CD14-positive monocyte (primary cell): Measurements from ENCODE around the gene SLC5A5. TPM values are rescaled to one million over a fixed set of nuclear protein-coding genes. Genes with fewer than 3 reads are reported as not detected.
"Not testable (repeated sequence)": the region's sequence is repeated elsewhere in the genome, so short reads cannot be mapped to it uniquely, and the experiment has no call there.

Experiments
- DNase-seq, 3 donors: peaks; one replicate each; pipeline ENCODE4 v3.0.0-alpha.2; 2011 to 2022
- H2AFZ ChIP-seq: 2 replicates; pipeline ENCODE4 v1.6.0; 2012; ENCODE audit warnings: mild to moderate bottlenecking, low read depth, low read length, inconsistent platforms; ENCODE audit not compliant: insufficient read depth, poor library complexity, severe bottlenecking
- H3K27ac ChIP-seq, 2 donors: 1 replicate in 1 of 2; 2 replicates in 1 of 2; pipeline ENCODE4 v1.5.1; 2012 to 2013; ENCODE audit warnings: low read length in 2 of 2, control low read depth in 1 of 2, inconsistent platforms in 1 of 2, low read depth in 1 of 2, mild to moderate bottlenecking in 1 of 2
- H3K27me3 ChIP-seq, 2 donors: one replicate each; pipeline versions ENCODE4 v1.6.0 to v1.6.1; 2011 to 2013; ENCODE audit warnings: low read length in 2 of 2; ENCODE audit not compliant: control insufficient read depth in 2 of 2, insufficient read depth in 2 of 2
- H3K36me3 ChIP-seq, 2 donors: replicated peaks in 1 of 2; 1 replicate in 1 of 2; 2 replicates in 1 of 2; pipeline versions ENCODE4 v1.5.1 to v1.6.1; 2012 to 2013; ENCODE audit warnings: low read length in 2 of 2, control low read depth in 1 of 2, inconsistent platforms in 1 of 2, mild to moderate bottlenecking in 1 of 2; ENCODE audit not compliant: insufficient read depth in 2 of 2, control insufficient read depth in 1 of 2
- H3K4me1 ChIP-seq, 2 donors: 1 replicate in 1 of 2; 2 replicates in 1 of 2; pipeline versions ENCODE4 v1.5.1 to v1.6.1; 2012 to 2013; ENCODE audit warnings: low read length in 2 of 2, control low read depth in 1 of 2, inconsistent platforms in 1 of 2, mild to moderate bottlenecking in 1 of 2, moderate library complexity in 1 of 2; ENCODE audit not compliant: insufficient read depth in 2 of 2, control insufficient read depth in 1 of 2
- H3K4me2 ChIP-seq: replicated peaks from 2 replicates; pipeline ENCODE3; 2012; ENCODE audit warnings: low read length, moderate library complexity, mild to moderate bottlenecking; ENCODE audit not compliant: poor library complexity, severe bottlenecking; ENCODE audit errors: extremely low read depth
- H3K4me3 ChIP-seq, 3 experiments: fragments of 200-600 bp in 1 of 3; sonication (generic) in 1 of 3; replicated peaks in 1 of 3; 1 replicate in 2 of 3; 2 replicates in 1 of 3; pipeline ENCODE4 v1.5.1; 2011 to 2013; ENCODE audit warnings: low read length in 3 of 3, mild to moderate bottlenecking in 3 of 3, control low read depth in 2 of 3, low read depth in 2 of 3, inconsistent platforms in 1 of 3, moderate library complexity in 1 of 3
- H3K79me2 ChIP-seq: 2 replicates; pipeline ENCODE4 v1.6.0; 2012; ENCODE audit warnings: mild to moderate bottlenecking, control low read depth, inconsistent platforms, low read length, moderate library complexity; ENCODE audit not compliant: insufficient read depth
- H3K9ac ChIP-seq: 2 replicates; pipeline ENCODE4 v1.6.0; 2017; ENCODE audit warnings: low read length, mild to moderate bottlenecking; ENCODE audit not compliant: insufficient read depth, poor library complexity, severe bottlenecking
- H3K9me3 ChIP-seq, 2 donors: replicated peaks in 1 of 2; 1 replicate in 1 of 2; 2 replicates in 1 of 2; pipeline versions ENCODE4 v1.5.1 to v1.6.1; 2012 to 2013; ENCODE audit warnings: low read length in 2 of 2, control low read depth in 1 of 2; ENCODE audit not compliant: control insufficient read depth in 1 of 2, insufficient read depth in 1 of 2
- H4K20me1 ChIP-seq: 2 replicates; pipeline ENCODE4 v1.6.0; 2012; ENCODE audit warnings: mild to moderate bottlenecking, low read length, control low read depth, moderate library complexity; ENCODE audit not compliant: insufficient read depth
- H3K27ac Mint-ChIP-seq, 7 donors: one replicate each; pipeline ENCODE4 v1.8.0; 2020; ENCODE audit warnings: mild to moderate bottlenecking in 7 of 7, mixed read lengths in 7 of 7, moderate library complexity in 6 of 7, inconsistent platforms in 2 of 7
- H3K27me3 Mint-ChIP-seq, 3 donors: one replicate each; pipeline ENCODE4 v1.8.0; 2021 to 2022; ENCODE audit warnings: low read depth in 3 of 3, mild to moderate bottlenecking in 3 of 3, mixed read lengths in 3 of 3, moderate library complexity in 3 of 3, inconsistent platforms in 1 of 3
- H3K36me3 Mint-ChIP-seq, 2 donors: one replicate each; pipeline ENCODE4 v1.8.0; 2020; ENCODE audit warnings: mixed read lengths in 2 of 2, inconsistent platforms in 1 of 2, mild to moderate bottlenecking in 1 of 2
- H3K4me1 Mint-ChIP-seq: one replicate; pipeline ENCODE4 v1.8.0; 2020; ENCODE audit warnings: mild to moderate bottlenecking, mixed read lengths
- H3K4me3 Mint-ChIP-seq, 2 donors: one replicate each; pipeline ENCODE4 v1.8.0; 2020; ENCODE audit warnings: mild to moderate bottlenecking in 2 of 2, mixed read lengths in 2 of 2, moderate library complexity in 1 of 2
- H3K9me3 Mint-ChIP-seq, 7 donors: one replicate each; pipeline ENCODE4 v1.8.0; 2020 to 2022; ENCODE audit warnings: mixed read lengths in 7 of 7, mild to moderate bottlenecking in 6 of 7, moderate library complexity in 6 of 7, inconsistent platforms in 2 of 7
- CTCF ChIP-seq: fragments of 200-600 bp; IDR thresholded peaks from one replicate; pipeline ENCODE4 v1.8.0; 2022; ENCODE audit warnings: antibody characterized with exemption, mild to moderate bottlenecking
- WGBS: methylation state at CpG from one replicate; pipeline ENCODE4 v1.1.5; 2013; ENCODE audit warnings: missing lambda C conversion rate; ENCODE audit not compliant: insufficient coverage; 5-methylcytosine and 5-hydroxymethylcytosine counted together
- intact Hi-C, 2 donors: fragments of 100-400 bp; cut with micrococcal nuclease; formaldehyde crosslinking; loops; one replicate each; pipeline versions ENCODE4 v1.15.0 to v1.15.1; 2023
- polyA plus RNA-seq, 3 donors: library from polyadenylated mRNA; depleted of rRNA in 1 of 3; unstranded in 2 of 3; stranded (reverse) in 1 of 3; fragments of 300-500 nt in 2 of 3; fragments of >200 nt in 1 of 3; fragmentation: Illumina TruSeq in 2 of 3; gene quantifications; 1 replicate in 2 of 3; 2 replicates in 1 of 3; pipeline ENCODE4 v1.2.3, GENCODE V29; 2012 to 2021

The SLC5A5 gene
- polyA plus RNA-seq, 3 donors = 0.03 TPM; not detected in 2

GRCh38 chr19:17919122-17919521, 47.4 kb downstream of the SLC5A5 start:
- H3K27ac ChIP-seq, H2AFZ ChIP-seq, H3K27me3 Mint-ChIP-seq, H3K4me1 ChIP-seq, DNase-seq, H3K9ac ChIP-seq, H3K4me1 Mint-ChIP-seq, H3K4me3 ChIP-seq, H3K4me2 ChIP-seq, H3K36me3 ChIP-seq, H3K36me3 Mint-ChIP-seq, H3K27ac Mint-ChIP-seq, intact Hi-C loops, H3K27me3 ChIP-seq, H3K79me2 ChIP-seq, H4K20me1 ChIP-seq, H3K9me3 ChIP-seq, H3K4me3 Mint-ChIP-seq: not testable (repeated sequence)
- WGBS = no CpG with 5 or more reads among the region's 5 CpGs
- peaks cover 0 to 26% (median 16%) of the 10 kb centered on the region in 7 donors for H3K9me3 Mint-ChIP-seq

- no peaks in the 10 kb centered on the region for H3K79me2 ChIP-seq
- H3K4me3 ChIP-seq = no peak overlapping the region
- no peaks in the 10 kb centered on the region for H3K36me3 ChIP-seq
- H3K9ac ChIP-seq = no peak overlapping the region
- Mint-ChIP-seq H3K4me3 (peak overlapping the region in 1 of 2 donors; percentile 19), H3K36me3 (no peaks in the 10 kb centered on the region), H3K4me1 (no peaks in the 10 kb centered on the region), H3K27me3 (peaks cover 1 to 8% (median 3%) of the 10 kb centered on the region in 3 donors), H3K27ac (no peak overlapping the region), H3K9me3 (peaks cover 0 to 16% (median 8%) of the 10 kb centered on the region in 7 donors)
- no peak overlapping the region for H3K4me2 ChIP-seq
- H3K4me1 ChIP-seq = no peaks in the 10 kb centered on the region
- no peaks in the 10 kb centered on the region for H3K9me3 ChIP-seq
- intact Hi-C loops = no loop called here
- no peak overlapping the region for H3K27ac ChIP-seq
- peaks cover 0 to 2% of the 10 kb centered on the region in 2 donors for H3K27me3 ChIP-seq
- no peak overlapping the region for H2AFZ ChIP-seq
- no peak for DNase-seq
- H4K20me1 ChIP-seq = no peaks in the 10 kb centered on the region
- TF ChIP-seq CTCF = no peak
Observed at GRCh38 chr19:17920527-17920926, 48.8 kb downstream of the SLC5A5 start.
